GM10266 (cell line): ENCODE measurements around the gene AGMO.

ENCODE experiments used
- DNase-seq: peaks from one replicate; pipeline ENCODE4 v3.0.0; 2012; ENCODE audit errors: extremely low spot score
- TF ChIP-seq, protein P1 (sequence below): IDR thresholded peaks from 2 replicates; pipeline ENCODE4 v1.5.1; 2012; ENCODE audit warnings: mild to moderate bottlenecking, low read depth; ENCODE audit not compliant: control insufficient read depth, insufficient read depth; ENCODE audit errors: missing control alignments

The AGMO gene

DNA sequence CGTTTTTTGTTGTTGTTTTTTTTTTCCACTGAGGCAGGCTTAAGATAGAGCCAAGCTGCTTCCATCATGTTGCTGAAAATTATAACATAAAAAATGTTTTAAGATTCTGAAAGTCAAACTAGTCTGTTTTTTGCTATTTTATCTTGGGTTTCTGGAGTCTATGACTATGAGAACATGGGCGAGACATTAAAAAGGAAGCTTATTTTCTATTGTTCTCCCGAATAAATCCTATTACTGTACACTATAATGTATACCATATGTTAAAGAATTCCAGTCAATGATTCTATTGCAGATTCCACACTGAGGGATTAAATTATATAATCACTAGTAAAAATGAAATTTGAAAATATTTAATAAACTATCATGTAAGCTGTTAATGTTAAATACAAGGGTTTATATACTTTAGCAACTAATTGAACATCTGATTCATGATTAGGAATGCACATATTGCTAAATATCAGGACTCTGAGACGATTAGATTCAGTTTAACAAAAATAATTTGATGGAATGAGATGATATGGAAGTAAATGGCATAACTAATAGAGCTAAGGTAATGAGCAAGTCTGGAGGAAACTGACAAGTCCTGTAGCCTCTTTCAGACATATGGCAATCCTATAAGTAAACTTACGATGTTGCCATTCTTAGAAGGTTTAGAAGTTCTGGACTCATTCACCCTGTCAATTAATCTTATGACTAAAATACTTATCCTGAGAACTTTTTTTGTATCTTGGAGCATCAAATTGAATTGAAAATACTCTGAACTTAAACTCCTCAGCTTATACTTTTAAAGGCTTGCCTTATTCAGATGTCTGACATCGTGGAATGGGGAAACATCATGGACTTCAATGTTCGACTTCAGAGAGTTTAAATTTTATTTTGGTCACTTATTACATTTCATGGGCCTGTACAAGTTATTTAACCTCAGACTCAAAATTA lies 364.5 kb downstream of the AGMO start:
- no peak for DNase-seq
- TF ChIP-seq, protein P1, sequence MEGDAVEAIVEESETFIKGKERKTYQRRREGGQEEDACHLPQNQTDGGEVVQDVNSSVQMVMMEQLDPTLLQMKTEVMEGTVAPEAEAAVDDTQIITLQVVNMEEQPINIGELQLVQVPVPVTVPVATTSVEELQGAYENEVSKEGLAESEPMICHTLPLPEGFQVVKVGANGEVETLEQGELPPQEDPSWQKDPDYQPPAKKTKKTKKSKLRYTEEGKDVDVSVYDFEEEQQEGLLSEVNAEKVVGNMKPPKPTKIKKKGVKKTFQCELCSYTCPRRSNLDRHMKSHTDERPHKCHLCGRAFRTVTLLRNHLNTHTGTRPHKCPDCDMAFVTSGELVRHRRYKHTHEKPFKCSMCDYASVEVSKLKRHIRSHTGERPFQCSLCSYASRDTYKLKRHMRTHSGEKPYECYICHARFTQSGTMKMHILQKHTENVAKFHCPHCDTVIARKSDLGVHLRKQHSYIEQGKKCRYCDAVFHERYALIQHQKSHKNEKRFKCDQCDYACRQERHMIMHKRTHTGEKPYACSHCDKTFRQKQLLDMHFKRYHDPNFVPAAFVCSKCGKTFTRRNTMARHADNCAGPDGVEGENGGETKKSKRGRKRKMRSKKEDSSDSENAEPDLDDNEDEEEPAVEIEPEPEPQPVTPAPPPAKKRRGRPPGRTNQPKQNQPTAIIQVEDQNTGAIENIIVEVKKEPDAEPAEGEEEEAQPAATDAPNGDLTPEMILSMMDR, result no peak

DNA sequence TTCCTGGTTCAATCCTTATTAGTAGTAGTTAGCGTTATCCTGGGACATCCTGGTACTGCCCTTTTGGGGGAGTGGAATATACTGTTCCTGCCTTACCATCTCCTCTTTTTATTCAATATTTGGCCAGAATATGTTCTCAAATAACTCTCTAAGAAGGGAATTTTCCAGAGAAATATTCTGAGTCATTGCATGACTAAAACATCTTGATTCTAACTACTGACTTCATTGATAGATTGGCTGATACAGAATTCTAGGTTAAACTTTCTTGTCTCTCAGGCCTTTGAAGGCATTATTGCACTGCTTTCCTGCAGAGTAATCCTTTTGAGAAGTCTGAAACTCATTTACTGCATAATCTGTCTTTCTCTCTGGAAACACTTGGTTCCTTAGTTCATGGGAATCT lies 383.8 kb downstream of the AGMO start:
- TF ChIP-seq, protein P1, result no peak
- DNase-seq, result no peak

DNA sequence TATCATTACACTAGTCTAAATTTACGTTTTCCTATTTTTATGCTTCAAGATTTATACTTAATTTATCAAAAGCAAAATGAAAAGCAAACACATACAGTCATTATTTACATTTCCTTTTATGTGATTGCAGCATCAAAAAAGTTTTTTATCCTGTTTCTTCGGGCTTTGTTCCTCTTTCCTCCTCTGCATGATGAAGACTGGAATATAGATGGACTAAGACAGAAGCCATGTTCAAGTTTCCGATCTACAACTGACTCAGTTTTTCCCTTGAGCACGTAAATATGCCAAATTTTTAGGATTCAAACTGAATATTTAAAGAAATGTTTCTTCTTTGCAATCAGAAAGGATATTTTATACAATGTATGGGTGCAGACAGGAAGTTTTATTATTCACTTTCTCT lies 385.7 kb downstream of the AGMO start:
- no peak for DNase-seq
- TF ChIP-seq, protein P1, result no peak

DNA sequence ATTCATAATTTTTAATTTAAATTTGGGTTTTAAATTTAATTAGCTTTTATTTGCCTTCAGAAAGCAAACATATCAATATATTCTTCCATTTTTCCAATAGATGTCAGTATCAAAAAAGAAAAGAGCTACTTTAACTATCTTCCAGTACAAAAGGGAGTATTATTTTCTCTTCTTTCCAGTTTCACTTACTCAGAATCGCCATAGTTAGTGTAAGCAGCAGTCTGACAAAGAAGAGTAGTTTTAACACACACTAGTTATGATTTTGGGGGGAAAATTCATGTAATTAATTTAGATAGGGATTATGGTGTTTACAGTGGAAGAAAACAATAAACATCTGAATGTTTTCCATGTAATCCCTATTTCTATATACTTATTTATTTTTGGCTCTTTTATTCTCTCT lies 386.7 kb downstream of the AGMO start:
- DNase-seq, result no peak
- TF ChIP-seq, protein P1, result no peak

DNA sequence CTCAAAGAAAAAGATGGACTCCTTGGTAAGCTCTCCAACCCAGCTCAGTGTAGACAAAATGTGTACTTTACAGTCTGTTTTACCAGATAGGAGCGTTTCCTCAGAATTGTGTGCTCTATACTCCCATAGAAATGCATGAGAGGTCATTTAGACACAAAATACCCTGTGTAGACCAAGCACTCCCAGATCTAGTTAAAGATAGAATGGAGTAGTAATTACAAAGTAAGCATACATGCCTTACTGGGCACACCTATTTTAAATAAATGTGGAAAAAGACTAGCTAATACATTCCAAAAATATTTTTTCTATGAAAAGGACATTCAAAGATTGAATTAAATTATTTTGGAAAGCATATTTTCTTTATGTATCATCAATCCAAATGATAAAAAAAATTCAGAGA lies 387.3 kb downstream of the AGMO start:
- DNase-seq, result no peak
- TF ChIP-seq, protein P1, result no peak

DNA sequence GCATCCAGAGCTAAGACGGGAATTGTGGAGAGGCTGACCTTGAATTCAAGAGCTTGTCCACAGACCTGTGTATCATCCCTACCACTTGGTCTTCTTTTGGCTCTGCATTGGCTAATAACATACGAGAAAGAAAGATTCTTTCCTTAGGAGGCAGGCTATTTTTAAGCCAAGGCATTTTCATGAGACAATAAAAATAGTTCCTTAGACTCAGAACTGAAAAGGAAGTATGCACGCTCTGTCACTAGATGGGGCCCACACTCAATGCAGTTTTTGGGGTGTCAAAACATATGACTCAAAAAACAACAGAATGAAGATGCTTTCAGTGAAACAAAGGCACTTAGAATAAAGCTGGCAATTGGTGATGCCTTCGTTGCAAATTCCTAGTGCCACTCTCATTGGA lies 393.3 kb downstream of the AGMO start:
- DNase-seq, result no peak
- TF ChIP-seq, protein P1, result no peak

DNA sequence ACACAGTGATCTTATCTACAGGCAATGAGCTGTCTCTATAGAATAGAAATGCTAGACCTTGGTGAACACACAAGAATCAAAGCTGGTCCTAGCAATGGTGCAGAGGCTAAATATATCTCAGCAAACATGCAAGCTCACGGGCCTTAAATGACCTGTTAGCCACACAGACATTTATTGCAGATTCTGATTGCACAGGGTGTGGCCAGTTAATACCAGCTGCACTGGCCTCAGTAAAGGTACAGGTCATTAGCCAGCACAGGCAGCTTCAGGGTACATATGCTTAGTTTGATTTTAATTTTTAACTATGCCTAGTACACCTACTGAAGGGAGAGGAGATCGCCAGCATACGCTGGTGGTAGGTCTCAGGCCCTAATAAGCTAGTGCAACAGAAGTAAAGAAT lies 393.9 kb downstream of the AGMO start:
- DNase-seq, result no peak
- TF ChIP-seq, protein P1, result no peak
